Calu3 (cell line): Measurements from ENCODE around the gene SGPL1. TPM values are rescaled to one million over a fixed set of nuclear protein-coding genes. Genes with fewer than 3 reads are reported as not detected.

Source experiments
- BruUV-seq: library from RNA; stranded (reverse); fragments of 400-500 nt; replicated peaks from 2 replicates; lab custom pipeline; 2021; lab: Mats Ljungman, UMichigan
- CTCF ChIA-PET: fragments of 300-600 bp; sonication (Branson Sonifier 250); formaldehyde crosslinking; loops from one replicate; lab custom pipeline; 2022; ENCODE audit warnings: antibody characterized with exemption; lab: Charles Lee
- DNase-seq: peaks from one replicate; pipeline ENCODE4 v3.0.0; 2022
- H3K27ac Mint-ChIP-seq: one replicate; pipeline ENCODE4 v1.8.0; 2022; ENCODE audit warnings: mixed read lengths; ENCODE audit not compliant: unreplicated experiment
- H3K27me3 Mint-ChIP-seq: one replicate; pipeline ENCODE4 v1.8.0; 2022; ENCODE audit warnings: mixed read lengths; ENCODE audit not compliant: unreplicated experiment
- H3K36me3 Mint-ChIP-seq: one replicate; pipeline ENCODE4 v1.8.0; 2022; ENCODE audit warnings: mild to moderate bottlenecking, moderate library complexity, mixed read lengths; ENCODE audit not compliant: insufficient read depth, unreplicated experiment
- H3K4me1 Mint-ChIP-seq: one replicate; pipeline ENCODE4 v1.8.0; 2022; ENCODE audit warnings: mild to moderate bottlenecking, low read depth, mixed read lengths; ENCODE audit not compliant: unreplicated experiment
- H3K4me3 Mint-ChIP-seq: one replicate; pipeline ENCODE4 v1.8.0; 2022; ENCODE audit warnings: mild to moderate bottlenecking, low read depth, moderate library complexity, mixed read lengths; ENCODE audit not compliant: unreplicated experiment
- H3K9me3 Mint-ChIP-seq: one replicate; pipeline ENCODE4 v1.8.0; 2022; ENCODE audit warnings: low read depth, mixed read lengths; ENCODE audit not compliant: unreplicated experiment
- intact Hi-C: fragments of 100-400 bp; cut with micrococcal nuclease; formaldehyde crosslinking; loops from one replicate; pipeline ENCODE4 v1.10.0; 2022; ENCODE audit not compliant: unreplicated experiment
- total RNA-seq: library from RNA; stranded (reverse); gene quantifications from 2 replicates; pipeline ENCODE4 v1.2.3, GENCODE V29; 2022
- TF ChIP-seq, protein P1 (sequence below): fragments of 200-600 bp; IDR thresholded peaks from one replicate; pipeline ENCODE4 v1.8.0; 2022; ENCODE audit warnings: antibody characterized with exemption; ENCODE audit not compliant: unreplicated experiment

The SGPL1 gene
- total RNA-seq, 1 experiment from 2014 or later, result 84.6 TPM

DNA sequence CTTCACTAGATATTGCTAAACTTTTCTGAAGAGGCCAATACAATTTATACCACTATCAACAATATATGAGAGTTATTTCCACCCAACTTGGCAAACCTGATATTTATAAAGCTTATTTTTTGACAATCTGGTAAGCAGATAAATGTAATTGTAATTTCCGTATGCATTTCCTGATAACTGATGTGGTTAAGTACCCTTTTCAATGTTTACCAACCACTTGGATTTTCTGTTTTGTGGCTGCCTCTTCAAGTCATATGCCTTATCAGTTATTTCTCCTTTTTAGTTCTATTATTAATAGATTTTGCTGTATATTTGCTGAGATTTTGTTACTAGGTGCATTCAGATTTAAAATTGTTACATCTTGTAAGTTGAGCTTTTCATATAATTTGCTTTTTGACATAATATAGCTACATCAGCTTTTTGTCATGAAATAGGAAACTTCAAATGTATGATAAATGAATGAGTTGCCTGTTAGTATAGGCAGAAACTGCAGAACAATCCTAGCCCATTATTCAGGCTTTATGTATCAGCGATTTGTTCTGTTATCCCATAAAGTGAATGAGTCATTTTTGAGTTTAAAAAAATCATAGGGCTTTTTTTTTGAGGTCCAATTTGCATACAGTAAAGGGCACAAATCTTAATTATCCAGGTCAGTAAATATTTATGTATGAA, 11.5 kb downstream of the SGPL1 start:
- no peak for DNase-seq
- intact Hi-C loops, result no loop called here
- Mint-ChIP-seq H3K4me1 (peaks cover 28% of the 10 kb centered on the region), H3K4me3 (no peak overlapping the region), H3K27me3 (no peaks in the 10 kb centered on the region), H3K27ac (no peak overlapping the region), H3K9me3 (no peaks in the 10 kb centered on the region), H3K36me3 (peaks cover 12% of the 10 kb centered on the region)
- TF ChIP-seq, protein P1, sequence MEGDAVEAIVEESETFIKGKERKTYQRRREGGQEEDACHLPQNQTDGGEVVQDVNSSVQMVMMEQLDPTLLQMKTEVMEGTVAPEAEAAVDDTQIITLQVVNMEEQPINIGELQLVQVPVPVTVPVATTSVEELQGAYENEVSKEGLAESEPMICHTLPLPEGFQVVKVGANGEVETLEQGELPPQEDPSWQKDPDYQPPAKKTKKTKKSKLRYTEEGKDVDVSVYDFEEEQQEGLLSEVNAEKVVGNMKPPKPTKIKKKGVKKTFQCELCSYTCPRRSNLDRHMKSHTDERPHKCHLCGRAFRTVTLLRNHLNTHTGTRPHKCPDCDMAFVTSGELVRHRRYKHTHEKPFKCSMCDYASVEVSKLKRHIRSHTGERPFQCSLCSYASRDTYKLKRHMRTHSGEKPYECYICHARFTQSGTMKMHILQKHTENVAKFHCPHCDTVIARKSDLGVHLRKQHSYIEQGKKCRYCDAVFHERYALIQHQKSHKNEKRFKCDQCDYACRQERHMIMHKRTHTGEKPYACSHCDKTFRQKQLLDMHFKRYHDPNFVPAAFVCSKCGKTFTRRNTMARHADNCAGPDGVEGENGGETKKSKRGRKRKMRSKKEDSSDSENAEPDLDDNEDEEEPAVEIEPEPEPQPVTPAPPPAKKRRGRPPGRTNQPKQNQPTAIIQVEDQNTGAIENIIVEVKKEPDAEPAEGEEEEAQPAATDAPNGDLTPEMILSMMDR, result no peak
- BruUV-seq, result no TSS peak
- CTCF ChIA-PET, result interaction anchor here (0.7 kb wide), 1 partner anchor 325 kb away, joined by 3 read pairs; no protein-coding TSS in a partner anchor

DNA sequence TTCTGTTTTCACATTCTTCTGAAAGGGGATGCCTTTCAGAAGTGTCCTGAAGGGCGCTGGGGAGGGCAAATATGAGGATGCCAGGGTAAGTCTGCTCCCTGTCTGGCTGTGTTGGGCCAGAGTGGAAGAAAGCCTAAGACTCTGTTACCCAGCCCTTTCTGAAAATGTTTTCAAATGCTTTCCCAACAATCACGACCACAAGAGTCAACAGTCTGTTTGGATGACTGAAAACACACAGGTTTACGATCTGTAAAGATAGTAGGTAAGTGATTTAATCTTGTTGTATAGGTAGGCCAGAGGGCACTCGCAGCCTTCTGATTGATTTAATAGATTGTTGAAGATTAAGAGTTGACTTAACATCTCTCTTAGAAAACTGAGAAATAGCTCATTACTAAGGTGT, 13.2 kb downstream of the SGPL1 start:
- peaks cover 12% of the 10 kb centered on the region for H3K36me3 Mint-ChIP-seq
- CTCF ChIA-PET, result no interaction called here
- TF ChIP-seq, protein P1, result no peak
- no TSS peak for BruUV-seq
- no peaks in the 10 kb centered on the region for H3K27me3 Mint-ChIP-seq
- no peak overlapping the region for H3K4me3 Mint-ChIP-seq
- intact Hi-C loops, result no loop called here
- H3K27ac Mint-ChIP-seq, result no peak overlapping the region
- H3K9me3 Mint-ChIP-seq, result no peaks in the 10 kb centered on the region
- peaks cover 45% of the 10 kb centered on the region for H3K4me1 Mint-ChIP-seq
- DNase-seq, result no peak

DNA sequence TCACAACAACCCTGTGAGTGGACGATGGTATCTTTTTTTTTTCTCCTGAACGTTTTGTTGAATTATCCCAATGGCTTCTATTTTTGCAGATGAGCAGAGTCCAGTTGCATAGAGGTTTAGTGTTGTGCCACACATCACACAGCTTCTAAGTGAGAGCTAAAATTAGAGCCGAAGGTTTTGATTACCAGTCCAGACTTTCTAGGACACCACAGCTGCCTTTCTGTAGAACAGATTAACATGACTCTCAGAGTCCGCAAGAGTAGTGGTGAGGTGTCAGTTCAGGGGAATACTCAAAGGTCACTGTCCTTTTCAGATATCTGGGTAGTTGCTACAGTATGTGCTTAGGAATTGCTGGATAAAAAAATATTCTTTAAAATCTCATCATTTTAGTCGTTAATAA, 13.8 kb downstream of the SGPL1 start:
- Mint-ChIP-seq H3K4me1 (peaks cover 47% of the 10 kb centered on the region), H3K27me3 (no peaks in the 10 kb centered on the region), H3K36me3 (peaks cover 12% of the 10 kb centered on the region), H3K27ac (peak overlapping the region; percentile 39), H3K4me3 (no peak overlapping the region), H3K9me3 (no peaks in the 10 kb centered on the region)
- intact Hi-C loops, result no loop called here
- no TSS peak for BruUV-seq
- no peak for DNase-seq
- TF ChIP-seq, protein P1, result no peak
- CTCF ChIA-PET, result interaction anchor here (0.6 kb wide), 1 partner anchor 91 kb away, joined by 6 read pairs; no protein-coding TSS in a partner anchor

DNA sequence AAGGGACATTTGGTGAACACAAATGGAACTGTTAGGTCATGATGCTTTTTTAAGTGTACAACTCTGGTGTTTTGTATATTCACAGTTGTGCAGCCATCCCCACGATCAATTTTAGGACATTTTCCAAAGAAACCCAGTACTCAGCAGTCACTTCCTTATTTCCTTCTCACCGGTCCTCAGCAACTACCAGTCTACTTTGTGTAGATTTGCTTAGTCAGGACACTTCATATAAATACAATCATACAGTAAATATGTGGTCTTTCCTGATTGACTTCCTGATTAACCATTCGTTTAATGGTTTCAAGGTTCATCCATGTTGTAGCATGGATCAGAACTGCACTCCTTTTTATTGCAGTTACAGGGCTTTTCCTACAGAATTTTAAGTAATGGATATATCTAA, 14.4 kb downstream of the SGPL1 start:
- DNase-seq, result peak; percentile 15
- Mint-ChIP-seq H3K36me3 (peaks cover 12% of the 10 kb centered on the region), H3K27ac (no peak overlapping the region), H3K4me1 (peaks cover 47% of the 10 kb centered on the region), H3K27me3 (no peaks in the 10 kb centered on the region), H3K9me3 (no peaks in the 10 kb centered on the region), H3K4me3 (peak overlapping the region; percentile 32)
- CTCF ChIA-PET, result no interaction called here
- TF ChIP-seq, protein P1, result no peak
- intact Hi-C loops, result loop anchor here (5.0 kb wide), 1 partner anchor 37 kb away; no protein-coding TSS in a partner anchor
- no TSS peak for BruUV-seq
